Loucy (cell line): ENCODE measurements around the gene RBFOX2.

Experiments used
- H2AFZ ChIP-seq: fragments of 200-600 bp; sonication (generic); 2 replicates; pipeline ENCODE4 v1.6.0; 2016; ENCODE audit warnings: antibody characterized with exemption, mild to moderate bottlenecking, low read length, moderate library complexity
- H3F3A ChIP-seq: fragments of 200-600 bp; 2 replicates; pipeline ENCODE4 v1.6.0; 2016; ENCODE audit warnings: antibody characterized with exemption, low read depth, mild to moderate bottlenecking
- H3K27me3 ChIP-seq: fragments of 200-600 bp; sonication (generic); 2 replicates; pipeline ENCODE4 v1.6.1; 2014; ENCODE audit warnings: low read length, mild to moderate bottlenecking; ENCODE audit not compliant: insufficient read depth, poor library complexity, severe bottlenecking
- H3K36me3 ChIP-seq: fragments of 200-600 bp; sonication (generic); 2 replicates; pipeline ENCODE4 v1.6.1; 2016; ENCODE audit warnings: low read length; ENCODE audit not compliant: insufficient read depth
- H3K4me1 ChIP-seq: fragments of 200-600 bp; sonication (generic); 2 replicates; pipeline ENCODE4 v1.5.1; 2014; ENCODE audit warnings: low read length, mild to moderate bottlenecking; ENCODE audit not compliant: insufficient read depth, poor library complexity, severe bottlenecking
- H3K4me2 ChIP-seq: fragments of 200-600 bp; sonication (generic); 2 replicates; pipeline ENCODE4 v1.6.0; 2014; ENCODE audit warnings: antibody characterized with exemption, low read length, low read depth, mild to moderate bottlenecking; ENCODE audit not compliant: poor library complexity, severe bottlenecking
- H3K4me3 ChIP-seq: fragments of 200-600 bp; sonication (generic); 2 replicates; pipeline ENCODE4 v1.5.1; 2014; ENCODE audit warnings: low read length, mild to moderate bottlenecking, mixed read lengths; ENCODE audit not compliant: poor library complexity, severe bottlenecking
- H3K79me2 ChIP-seq: fragments of 200-600 bp; sonication (generic); 2 replicates; pipeline ENCODE4 v1.6.1; 2014; ENCODE audit warnings: low read length; ENCODE audit not compliant: insufficient read depth
- H3K9ac ChIP-seq: fragments of 200-600 bp; sonication (generic); 2 replicates; pipeline ENCODE4 v1.6.0; 2014; ENCODE audit warnings: mild to moderate bottlenecking, low read depth, low read length, moderate library complexity; ENCODE audit not compliant: poor library complexity, severe bottlenecking
- H3K9me2 ChIP-seq: fragments of 200-600 bp; sonication (generic); replicated peaks from 2 replicates; pipeline ENCODE4 v1.6.1; 2016; ENCODE audit warnings: low read depth, low read length, mixed read lengths
- H3K9me3 ChIP-seq: fragments of 200-600 bp; sonication (generic); 2 replicates; pipeline ENCODE4 v1.6.1; 2014; ENCODE audit warnings: mild to moderate bottlenecking, antibody characterized with exemption, low read length, low read depth; ENCODE audit not compliant: insufficient read depth
- H4K20me1 ChIP-seq: fragments of 200-600 bp; sonication (generic); 2 replicates; pipeline ENCODE4 v1.6.0; 2014; ENCODE audit warnings: antibody characterized with exemption, low read length, mild to moderate bottlenecking; ENCODE audit not compliant: insufficient read depth, poor library complexity, severe bottlenecking
- EZH2phosphoT487 ChIP-seq: fragments of 200-600 bp; IDR thresholded peaks from 2 replicates; pipeline ENCODE4 v1.6.1; 2018; ENCODE audit warnings: antibody characterized with exemption, mild to moderate bottlenecking, moderate library complexity, borderline replicate concordance
- TF ChIP-seq, protein P1 (sequence below): fragments of 200-600 bp; sonication (generic); conservative IDR thresholded peaks from 2 replicates; pipeline ENCODE4 v1.5.1; 2014; ENCODE audit warnings: mild to moderate bottlenecking, antibody characterized with exemption, low read length

The RBFOX2 gene

GRCh38 chr22:35952576-35952975, 76.0 kb downstream of the RBFOX2 start:
- H3K79me2 ChIP-seq: no peaks in the 10 kb centered on the region
- no peaks in the 10 kb centered on the region for H3K9me3 ChIP-seq
- H3K9ac ChIP-seq: no peak overlapping the region
- no peaks in the 10 kb centered on the region for H3K27me3 ChIP-seq
- H3K36me3 ChIP-seq: no peaks in the 10 kb centered on the region
- no peak overlapping the region for H3K4me3 ChIP-seq
- peaks cover 3% of the 10 kb centered on the region for H3K4me1 ChIP-seq
- no peak for TF ChIP-seq EZH2phosphoT487
- TF ChIP-seq, protein P1, sequence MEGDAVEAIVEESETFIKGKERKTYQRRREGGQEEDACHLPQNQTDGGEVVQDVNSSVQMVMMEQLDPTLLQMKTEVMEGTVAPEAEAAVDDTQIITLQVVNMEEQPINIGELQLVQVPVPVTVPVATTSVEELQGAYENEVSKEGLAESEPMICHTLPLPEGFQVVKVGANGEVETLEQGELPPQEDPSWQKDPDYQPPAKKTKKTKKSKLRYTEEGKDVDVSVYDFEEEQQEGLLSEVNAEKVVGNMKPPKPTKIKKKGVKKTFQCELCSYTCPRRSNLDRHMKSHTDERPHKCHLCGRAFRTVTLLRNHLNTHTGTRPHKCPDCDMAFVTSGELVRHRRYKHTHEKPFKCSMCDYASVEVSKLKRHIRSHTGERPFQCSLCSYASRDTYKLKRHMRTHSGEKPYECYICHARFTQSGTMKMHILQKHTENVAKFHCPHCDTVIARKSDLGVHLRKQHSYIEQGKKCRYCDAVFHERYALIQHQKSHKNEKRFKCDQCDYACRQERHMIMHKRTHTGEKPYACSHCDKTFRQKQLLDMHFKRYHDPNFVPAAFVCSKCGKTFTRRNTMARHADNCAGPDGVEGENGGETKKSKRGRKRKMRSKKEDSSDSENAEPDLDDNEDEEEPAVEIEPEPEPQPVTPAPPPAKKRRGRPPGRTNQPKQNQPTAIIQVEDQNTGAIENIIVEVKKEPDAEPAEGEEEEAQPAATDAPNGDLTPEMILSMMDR: no peak
- no peaks in the 10 kb centered on the region for H4K20me1 ChIP-seq
- H2AFZ ChIP-seq: no peak overlapping the region
- no peak overlapping the region for H3K4me2 ChIP-seq
- no peaks in the 10 kb centered on the region for H3F3A ChIP-seq
- no peaks in the 10 kb centered on the region for H3K9me2 ChIP-seq

- Histone ChIP-seq H3K9ac (no peak overlapping the region), H4K20me1 (no peaks in the 10 kb centered on the region), H3K4me3 (no peak overlapping the region), H3K4me2 (no peak overlapping the region), H3K36me3 (no peaks in the 10 kb centered on the region), H3K9me3 (no peaks in the 10 kb centered on the region), H3K4me1 (no peaks in the 10 kb centered on the region), H3K79me2 (no peaks in the 10 kb centered on the region), H3K9me2 (no peaks in the 10 kb centered on the region), H2AFZ (no peak overlapping the region), H3K27me3 (no peaks in the 10 kb centered on the region), H3F3A (no peaks in the 10 kb centered on the region)
- TF ChIP-seq EZH2phosphoT487: no peak
- TF ChIP-seq, protein P1: no peak
These were observed 78.4 kb downstream of the RBFOX2 start for GRCh38 chr22:35950262-35950661.

GRCh38 chr22:35949243-35949642, 79.4 kb downstream of the RBFOX2 start:
- Histone ChIP-seq H2AFZ (no peak overlapping the region), H3F3A (no peaks in the 10 kb centered on the region), H4K20me1 (no peaks in the 10 kb centered on the region), H3K27me3 (no peaks in the 10 kb centered on the region), H3K36me3 (no peaks in the 10 kb centered on the region), H3K79me2 (no peaks in the 10 kb centered on the region), H3K4me2 (no peak overlapping the region), H3K4me1 (no peaks in the 10 kb centered on the region), H3K9me2 (no peaks in the 10 kb centered on the region), H3K9ac (no peak overlapping the region), H3K9me3 (no peaks in the 10 kb centered on the region), H3K4me3 (no peak overlapping the region)
- TF ChIP-seq, protein P1: no peak
- TF ChIP-seq EZH2phosphoT487: no peak
